Transverse colon (tissue), 4 donors: ENCODE measurements around the gene TIE1. TPM values are rescaled to one million over a fixed set of nuclear protein-coding genes. Genes with fewer than 3 reads are reported as not detected.

Experiments used
- DNase-seq: peaks from one replicate; pipeline ENCODE4 v3.0.0-alpha.2; 2019
- H3K27ac ChIP-seq, 4 donors: fragments of 200-600 bp; sonication (generic); 2 replicates each; pipeline ENCODE4 v1.5.1; 2016 to 2018; ENCODE audit warnings: inconsistent platforms in 4 of 4
- H3K27me3 ChIP-seq: fragments of 200-600 bp; sonication (generic); 2 replicates; pipeline ENCODE4 v1.5.1; 2017; ENCODE audit warnings: inconsistent platforms
- H3K36me3 ChIP-seq, 4 donors: fragments of 200-600 bp; sonication (generic); 2 replicates each; pipeline ENCODE4 v1.5.1; 2017 to 2019; ENCODE audit warnings: inconsistent platforms in 4 of 4
- H3K4me1 ChIP-seq, 4 donors: fragments of 200-600 bp; sonication (generic); 2 replicates each; pipeline ENCODE4 v1.5.1; 2017 to 2020; ENCODE audit warnings: inconsistent platforms in 4 of 4
- H3K4me3 ChIP-seq, 4 donors: fragments of 200-600 bp; sonication (generic); 1 replicate in 1 of 4; 2 replicates in 3 of 4; pipeline versions ENCODE4 v1.5.1 to v1.6.1; 2017 to 2019; ENCODE audit warnings: inconsistent platforms in 4 of 4
- H3K9me3 ChIP-seq, 2 donors: fragments of 200-600 bp; sonication (generic); 2 replicates each; pipeline ENCODE4 v1.5.1; 2017 to 2019; ENCODE audit warnings: inconsistent platforms in 2 of 2
- CTCF ChIP-seq, 5 experiments: fragments of 200-600 bp in 3 of 5; fragments of 450-650 bp in 2 of 5; sonication (generic) in 3 of 5; IDR thresholded peaks; 1 replicate in 2 of 5; 2 replicates in 3 of 5; pipeline ENCODE4 v1.5.1; 2016 to 2017; ENCODE audit warnings: antibody characterized with exemption in 5 of 5, inconsistent platforms in 3 of 5, mild to moderate bottlenecking in 2 of 5, moderate library complexity in 1 of 5
- EP300 ChIP-seq: sonication (generic); formaldehyde crosslinking; IDR thresholded peaks from one replicate; pipeline ENCODE4 v1.6.1; 2017; ENCODE audit warnings: antibody characterized with exemption, low read depth
- POLR2A ChIP-seq: fragments of 450-650 bp; IDR thresholded peaks from one replicate; pipeline ENCODE4 v1.6.1; 2016; ENCODE audit warnings: antibody characterized with exemption, mild to moderate bottlenecking, moderate library complexity
- POLR2AphosphoS5 ChIP-seq, 3 donors: sonication (generic); formaldehyde crosslinking; IDR thresholded peaks; one replicate each; pipeline ENCODE4 v1.6.1; 2016; ENCODE audit warnings: antibody characterized with exemption in 3 of 3
- WGBS, 2 donors: methylation state at CpG; one replicate each; pipeline ENCODE4 v1.1.5; 2018; ENCODE audit warnings: low coverage in 1 of 2; 5-methylcytosine and 5-hydroxymethylcytosine counted together
- in situ Hi-C, 4 donors: fragments of 200-750 bp; cut with MboI; loops; one replicate each; pipeline versions ENCODE4 v1.15.0 to v1.15.1; 2017; ENCODE audit warnings: low sequenced_read_pairs in 3 of 4, low pct_ligation_motif_present in 1 of 4, low pct_unique_long_range_greater_than_20kb in 1 of 4
- intact Hi-C: fragments of 100-400 bp; cut with DNase I; formaldehyde crosslinking; loops from one replicate; pipeline ENCODE4 v1.15.1; 2023; ENCODE audit warnings: low total_unique reads
- total RNA-seq, 4 donors: library from RNA; depleted of rRNA; stranded (reverse); fragments of >200 nt; gene quantifications; one replicate each; pipeline ENCODE4 v1.1.0, GENCODE V29; 2016

TIE1 gene
- total RNA-seq, 4 donors from 2014 or later: 2.4 to 7.8 (median 5.3) TPM

- intact Hi-C loops (no loop called here), in situ Hi-C loops (no loop called here)
- Histone ChIP-seq H3K4me3 (no peak overlapping the region), H3K36me3 (no peaks in the 10 kb centered on the region), H3K27me3 (no peaks in the 10 kb centered on the region), H3K27ac (no peak overlapping the region), H3K4me1 (peaks cover 0 to under 1% (median 0%) of the 10 kb centered on the region in 4 donors), H3K9me3 (peaks cover 0 to 12% of the 10 kb centered on the region in 2 donors)
- DNase-seq: no peak
- no peak for TF ChIP-seq POLR2A
- TF ChIP-seq CTCF (IDR thresholded peaks at IDR 0.05): no peak
- TF ChIP-seq EP300: no peak
- 84 to 100% methylated on average over 1 of the region's 1 CpG for WGBS, 2 donors
These were observed 24.0 kb downstream of the TIE1 start for GRCh38 chr1:43324810-43325209.

DNA sequence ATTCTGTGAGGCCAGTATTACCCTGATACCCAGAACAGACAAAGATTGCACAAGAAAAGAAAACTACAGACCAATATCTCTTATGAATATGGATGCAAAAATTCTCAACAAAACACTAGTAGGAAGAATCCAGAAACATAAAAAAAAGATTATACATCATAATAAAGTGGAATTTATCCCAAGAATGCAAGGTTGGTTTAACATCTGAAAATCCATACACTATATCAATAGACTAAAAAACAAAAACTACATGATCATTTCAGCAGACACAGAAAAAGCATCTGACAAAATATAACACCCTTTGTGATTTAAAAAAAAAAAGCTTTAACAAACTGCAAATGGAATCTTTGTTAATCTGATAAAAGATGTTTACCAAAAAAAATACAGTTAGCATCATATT is 24.6 kb downstream of the TIE1 start:
- peaks cover 0 to 12% of the 10 kb centered on the region in 2 donors for H3K9me3 ChIP-seq
- H3K27me3 ChIP-seq: no peaks in the 10 kb centered on the region
- in situ Hi-C loops (no loop called here), intact Hi-C loops (no loop called here)
- H3K4me3 ChIP-seq: no peak overlapping the region
- peaks cover 0 to 6% (median 2%) of the 10 kb centered on the region in 4 donors for H3K4me1 ChIP-seq
- TF ChIP-seq EP300 (no peak), POLR2AphosphoS5 (IDR thresholded peaks at IDR 0.05) (no peak), POLR2A (no peak), CTCF (IDR thresholded peaks at IDR 0.05) (no peak)
- no peak overlapping the region for H3K27ac ChIP-seq
- no peaks in the 10 kb centered on the region for H3K36me3 ChIP-seq
- no peak for DNase-seq

DNA sequence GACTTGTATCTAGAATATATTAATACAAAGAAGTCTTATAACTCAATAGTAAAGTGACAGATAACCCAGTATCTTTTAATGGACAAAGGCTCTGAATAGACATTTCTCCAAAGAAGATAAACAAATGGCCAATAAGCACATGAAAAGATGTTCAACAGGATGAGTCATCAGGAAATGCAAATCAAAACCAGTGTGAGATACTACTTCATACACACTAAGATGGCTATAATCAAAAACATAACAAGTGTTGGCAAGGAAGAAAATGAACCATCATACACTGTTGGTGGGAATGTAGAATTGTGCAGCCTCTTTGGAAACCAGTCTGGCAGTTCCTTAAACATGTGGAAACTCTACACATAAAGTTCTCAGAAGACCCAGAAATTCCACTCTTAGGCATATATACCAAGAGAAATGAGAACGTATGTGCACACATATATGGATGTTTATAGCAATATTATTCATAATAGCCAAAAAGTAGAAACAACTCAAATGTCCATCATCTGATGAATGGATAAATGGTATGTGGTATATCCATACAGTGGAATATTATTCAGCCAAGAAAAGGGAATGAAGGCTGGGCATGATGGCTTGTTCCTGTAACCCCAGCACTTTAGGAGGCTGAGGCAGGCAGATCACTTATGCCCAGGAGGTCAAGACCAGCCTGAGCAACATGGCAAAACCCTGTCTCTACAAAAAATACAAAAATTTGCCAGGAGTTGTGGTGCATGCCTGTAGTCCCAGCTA is 26.9 kb downstream of the TIE1 start:
- Histone ChIP-seq H3K4me3 (no peak overlapping the region), H3K4me1 (peaks cover 0 to 9% (median 4%) of the 10 kb centered on the region in 4 donors), H3K36me3 (no peaks in the 10 kb centered on the region), H3K27ac (no peak overlapping the region), H3K9me3 (peaks cover 0 to 12% of the 10 kb centered on the region in 2 donors), H3K27me3 (no peaks in the 10 kb centered on the region)
- TF ChIP-seq CTCF (IDR thresholded peaks at IDR 0.05): no peak
- no peak for TF ChIP-seq EP300
- TF ChIP-seq POLR2A: no peak
- TF ChIP-seq POLR2AphosphoS5 (IDR thresholded peaks at IDR 0.05): no peak
- in situ Hi-C loops (no loop called here), intact Hi-C loops (no loop called here)
- DNase-seq: no peak
- 82 to 100% methylated on average over 1 of the region's 1 CpG for WGBS, 2 donors

- DNase-seq: no peak
- intact Hi-C loops: no loop called here
- Histone ChIP-seq H3K36me3 (no peaks in the 10 kb centered on the region), H3K9me3 (peaks cover 0 to 9% of the 10 kb centered on the region in 2 donors), H3K27me3 (no peaks in the 10 kb centered on the region), H3K4me3 (no peak overlapping the region), H3K4me1 (peaks cover 0 to 9% (median 4%) of the 10 kb centered on the region in 4 donors), H3K27ac (no peak overlapping the region)
- TF ChIP-seq POLR2A (no peak), POLR2AphosphoS5 (IDR thresholded peaks at IDR 0.05) (no peak), EP300 (no peak), CTCF (IDR thresholded peaks at IDR 0.05) (no peak)
- in situ Hi-C loops: no loop called here
- WGBS, 2 donors: 50 to 59% methylated on average over 1 to 6 of the region's 6 CpGs
These were observed 29.4 kb downstream of the TIE1 start for GRCh38 chr1:43329995-43330751.
